Neural progenitor cell (in vitro differentiated cells): Measurements from ENCODE around the gene GPX6.

Experiments used
- CTCF ChIP-seq: fragments of 200-600 bp; sonication (generic); IDR thresholded peaks from 2 replicates; pipeline ENCODE4 v1.5.1; 2017; ENCODE audit warnings: antibody characterized with exemption, mild to moderate bottlenecking
- EZH2phosphoT487 ChIP-seq: fragments of 200-600 bp; sonication (generic); IDR thresholded peaks from 2 replicates; pipeline ENCODE4 v1.6.1; 2017; ENCODE audit warnings: antibody characterized with exemption

DNA sequence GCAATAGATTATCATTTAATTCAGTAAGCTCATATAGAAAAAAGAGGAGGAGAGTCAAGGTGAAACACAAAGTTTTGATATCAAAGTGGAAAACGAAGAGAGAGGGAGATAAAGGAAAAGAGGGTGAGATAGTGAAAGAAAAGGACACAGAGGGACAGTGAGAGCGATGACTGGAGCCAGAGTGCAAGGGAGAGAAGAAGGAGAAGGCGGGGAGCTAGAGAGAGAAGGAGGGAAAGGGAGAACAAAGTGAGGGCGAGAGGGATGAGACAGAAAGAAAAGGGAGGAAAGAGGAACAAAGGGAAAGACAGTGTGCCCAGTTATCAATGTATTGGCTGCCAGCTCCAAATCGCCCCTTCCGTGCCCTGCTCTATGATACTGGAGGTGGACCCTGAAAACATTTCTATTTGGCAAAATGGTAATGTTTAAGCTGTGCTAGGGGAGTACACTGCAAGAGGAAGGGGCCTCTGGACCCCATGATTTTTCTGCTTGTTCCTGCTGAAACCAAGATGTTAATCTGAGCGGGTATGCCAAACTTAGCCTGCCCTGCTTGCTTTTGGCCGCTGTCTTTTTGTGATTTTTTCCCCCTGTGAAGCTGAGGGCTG is 37.9 kb upstream of the GPX6 start:
- TF ChIP-seq CTCF (no peak), EZH2phosphoT487 (no peak)
